ENCODE data around the gene RBPJ. TPM values are rescaled to one million over a fixed set of nuclear protein-coding genes. Genes with fewer than 3 reads are reported as not detected.

The RBPJ gene
- polyA plus RNA-seq, 1 donor from 2014 or later, result 89.8 TPM

- H3K4me3 ChIP-seq (ENCODE audit: low read length), result no peak overlapping the region
- H3K36me3 ChIP-seq (ENCODE audit: insufficient read depth, low read length), result no peaks in the 10 kb centered on the region
- no peaks in the 10 kb centered on the region for H3K27me3 ChIP-seq (ENCODE audit: insufficient read depth, low read depth, low read length)
- TF ChIP-seq POLR2AphosphoS5 (IDR thresholded peaks at IDR 0.05) (no peak), EZH2 (IDR thresholded peaks at IDR 0.05; ENCODE audit: borderline replicate concordance, insufficient read depth, low read length, poor library complexity, severe bottlenecking) (no peak), CTCF (IDR thresholded peaks at IDR 0.05; ENCODE audit: poor library complexity, severe bottlenecking) (no peak), REST (IDR thresholded peaks at IDR 0.05; ENCODE audit: borderline replicate concordance) (no peak), MXI1 (conservative IDR thresholded peaks at IDR 0.05; ENCODE audit: poor library complexity, severe bottlenecking) (no peak), RAD21 (conservative IDR thresholded peaks at IDR 0.05) (no peak), SMC3 (conservative IDR thresholded peaks at IDR 0.05; ENCODE audit: poor library complexity) (no peak), EP300 (conservative IDR thresholded peaks at IDR 0.05; ENCODE audit: poor library complexity, severe bottlenecking) (no peak), TAF1 (IDR thresholded peaks at IDR 0.05; ENCODE audit: low read depth) (no peak)
- no peaks in the 10 kb centered on the region for H3K79me2 ChIP-seq (replicated peaks; ENCODE audit: insufficient read depth, low read length)
- no peaks in the 10 kb centered on the region for H3K9me3 ChIP-seq (ENCODE audit: low read length)
- no peak overlapping the region for H3K27ac ChIP-seq (ENCODE audit: low read length)
- no peak overlapping the region for H3K9ac ChIP-seq (ENCODE audit: low read length)
- H3K9me2 ChIP-seq (ENCODE audit: insufficient read depth, low read length), result no peaks in the 10 kb centered on the region
- no peaks in the 10 kb centered on the region for H4K20me1 ChIP-seq (ENCODE audit: insufficient read depth)
- no peak overlapping the region for H3K4me2 ChIP-seq (ENCODE audit: low read length)
- no peak overlapping the region for H2AFZ ChIP-seq (ENCODE audit: low read depth, low read length)
- H3F3A ChIP-seq (ENCODE audit: insufficient read depth, low read length, poor library complexity, severe bottlenecking), result no peaks in the 10 kb centered on the region
Measured at GRCh38 chr4:26294904-26295303, 25.9 kb upstream of the RBPJ start.

- Histone ChIP-seq H3K9me2 (ENCODE audit: insufficient read depth, low read length) (no peaks in the 10 kb centered on the region), H3K79me2 (replicated peaks; ENCODE audit: insufficient read depth, low read length) (no peaks in the 10 kb centered on the region), H3K27ac (ENCODE audit: low read length) (no peak overlapping the region), H3K4me2 (ENCODE audit: low read length) (no peak overlapping the region), H3K27me3 (ENCODE audit: insufficient read depth, low read depth, low read length) (no peaks in the 10 kb centered on the region), H4K20me1 (ENCODE audit: insufficient read depth) (no peaks in the 10 kb centered on the region), H3K4me3 (ENCODE audit: low read length) (no peak overlapping the region), H3K9me3 (ENCODE audit: low read length) (no peaks in the 10 kb centered on the region), H2AFZ (ENCODE audit: low read depth, low read length) (no peak overlapping the region), H3K36me3 (ENCODE audit: insufficient read depth, low read length) (no peaks in the 10 kb centered on the region), H3F3A (ENCODE audit: insufficient read depth, low read length, poor library complexity, severe bottlenecking) (no peaks in the 10 kb centered on the region), H3K9ac (ENCODE audit: low read length) (no peak overlapping the region)
- TF ChIP-seq TAF1 (IDR thresholded peaks at IDR 0.05; ENCODE audit: low read depth) (no peak), REST (IDR thresholded peaks at IDR 0.05; ENCODE audit: borderline replicate concordance) (no peak), POLR2AphosphoS5 (IDR thresholded peaks at IDR 0.05) (no peak), CTCF (IDR thresholded peaks at IDR 0.05; ENCODE audit: poor library complexity, severe bottlenecking) (no peak), EP300 (conservative IDR thresholded peaks at IDR 0.05; ENCODE audit: poor library complexity, severe bottlenecking) (no peak), EZH2 (IDR thresholded peaks at IDR 0.05; ENCODE audit: borderline replicate concordance, insufficient read depth, low read length, poor library complexity, severe bottlenecking) (no peak), SMC3 (conservative IDR thresholded peaks at IDR 0.05; ENCODE audit: poor library complexity) (no peak), MXI1 (conservative IDR thresholded peaks at IDR 0.05; ENCODE audit: poor library complexity, severe bottlenecking) (no peak), RAD21 (conservative IDR thresholded peaks at IDR 0.05) (no peak)
Measured at GRCh38 chr4:26296021-26296420, 24.8 kb upstream of the RBPJ start.

All from neural cell (in vitro differentiated cells).